ENCODE data around the gene SOCS6. TPM values are rescaled to one million over a fixed set of nuclear protein-coding genes. Genes with fewer than 3 reads are reported as not detected.
A peak's percentile ranks its signal among the peaks of the same experiment; 100 is the strongest.

Gene SOCS6
- total and polyA plus RNA-seq, 4 donors, result 5.5 to 30.1 (median 8.7) TPM

GRCh38 chr18:70372450-70373041 lies 83.7 kb downstream of the SOCS6 start:
- Histone ChIP-seq H3K36me3 (ENCODE audit: control insufficient read depth in 4 of 4, insufficient read depth in 3 of 4, low read depth in 1 of 4, low read length in 3 of 4) (no peaks in the 10 kb centered on the region), H3K9me3 (ENCODE audit: control insufficient read depth in 4 of 4, low read length in 3 of 4) (no peaks in the 10 kb centered on the region), H3K27me3 (ENCODE audit: control insufficient read depth in 4 of 4, insufficient read depth in 4 of 4, low read length in 3 of 4) (no peaks in the 10 kb centered on the region), H3K4me3 (ENCODE audit: low read depth in 1 of 3, low read length in 3 of 3) (no peak overlapping the region), H3K27ac (ENCODE audit: low read depth in 1 of 2, low read length in 2 of 2) (no peak overlapping the region), H3K4me1 (ENCODE audit: control insufficient read depth in 4 of 4, insufficient read depth in 4 of 4, low read length in 3 of 4) (peaks cover 0 to 20% (median 3%) of the 10 kb centered on the region in 4 donors), H3K9ac (ENCODE audit: low read depth in 1 of 2, low read length in 2 of 2) (no peak overlapping the region)
- WGBS, result 76% methylated on average over 2 of the region's 2 CpGs
- DNase-seq (ENCODE audit: low spot score), result no peak
- TF ChIP-seq SP1 (IDR thresholded peaks at IDR 0.05) (no peak), EGR1 (IDR thresholded peaks at IDR 0.05; ENCODE audit: low read depth in 2 of 2) (no peak), TAF1 (conservative IDR thresholded peaks at IDR 0.05) (no peak)
- TF ChIP-seq, protein P1, sequence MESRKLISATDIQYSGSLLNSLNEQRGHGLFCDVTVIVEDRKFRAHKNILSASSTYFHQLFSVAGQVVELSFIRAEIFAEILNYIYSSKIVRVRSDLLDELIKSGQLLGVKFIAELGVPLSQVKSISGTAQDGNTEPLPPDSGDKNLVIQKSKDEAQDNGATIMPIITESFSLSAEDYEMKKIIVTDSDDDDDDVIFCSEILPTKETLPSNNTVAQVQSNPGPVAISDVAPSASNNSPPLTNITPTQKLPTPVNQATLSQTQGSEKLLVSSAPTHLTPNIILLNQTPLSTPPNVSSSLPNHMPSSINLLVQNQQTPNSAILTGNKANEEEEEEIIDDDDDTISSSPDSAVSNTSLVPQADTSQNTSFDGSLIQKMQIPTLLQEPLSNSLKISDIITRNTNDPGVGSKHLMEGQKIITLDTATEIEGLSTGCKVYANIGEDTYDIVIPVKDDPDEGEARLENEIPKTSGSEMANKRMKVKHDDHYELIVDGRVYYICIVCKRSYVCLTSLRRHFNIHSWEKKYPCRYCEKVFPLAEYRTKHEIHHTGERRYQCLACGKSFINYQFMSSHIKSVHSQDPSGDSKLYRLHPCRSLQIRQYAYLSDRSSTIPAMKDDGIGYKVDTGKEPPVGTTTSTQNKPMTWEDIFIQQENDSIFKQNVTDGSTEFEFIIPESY (IDR thresholded peaks at IDR 0.05), result no peak

GRCh38 chr18:70373042-70373519 lies 84.2 kb downstream of the SOCS6 start:
- 79% methylated on average over 5 of the region's 5 CpGs for WGBS
- Histone ChIP-seq H3K4me3 (ENCODE audit: low read depth in 1 of 3, low read length in 3 of 3) (no peak overlapping the region), H3K27ac (ENCODE audit: low read depth in 1 of 2, low read length in 2 of 2) (no peak overlapping the region), H3K36me3 (ENCODE audit: control insufficient read depth in 4 of 4, insufficient read depth in 3 of 4, low read depth in 1 of 4, low read length in 3 of 4) (no peaks in the 10 kb centered on the region), H3K9me3 (ENCODE audit: control insufficient read depth in 4 of 4, low read length in 3 of 4) (no peaks in the 10 kb centered on the region), H3K27me3 (ENCODE audit: control insufficient read depth in 4 of 4, insufficient read depth in 4 of 4, low read length in 3 of 4) (no peaks in the 10 kb centered on the region), H3K4me1 (ENCODE audit: control insufficient read depth in 4 of 4, insufficient read depth in 4 of 4, low read length in 3 of 4) (peaks cover 0 to 26% (median 5%) of the 10 kb centered on the region in 4 donors), H3K9ac (ENCODE audit: low read depth in 1 of 2, low read length in 2 of 2) (no peak overlapping the region)
- no peak for DNase-seq (ENCODE audit: low spot score)
- TF ChIP-seq REST (IDR thresholded peaks at IDR 0.05) (no peak), NR2F2 (IDR thresholded peaks at IDR 0.05) (no peak), MAX (IDR thresholded peaks at IDR 0.05) (no peak)
- TF ChIP-seq, protein P1 (IDR thresholded peaks at IDR 0.05), result no peak

- Histone ChIP-seq H3K27me3 (ENCODE audit: control insufficient read depth in 4 of 4, insufficient read depth in 4 of 4, low read length in 3 of 4) (no peaks in the 10 kb centered on the region), H3K9ac (ENCODE audit: low read depth in 1 of 2, low read length in 2 of 2) (no peak overlapping the region), H3K9me3 (ENCODE audit: control insufficient read depth in 4 of 4, low read length in 3 of 4) (no peaks in the 10 kb centered on the region), H3K4me1 (ENCODE audit: control insufficient read depth in 4 of 4, insufficient read depth in 4 of 4, low read length in 3 of 4) (peaks cover 0 to 28% (median 6%) of the 10 kb centered on the region in 4 donors), H3K36me3 (ENCODE audit: control insufficient read depth in 4 of 4, insufficient read depth in 3 of 4, low read depth in 1 of 4, low read length in 3 of 4) (no peaks in the 10 kb centered on the region), H3K27ac (ENCODE audit: low read depth in 1 of 2, low read length in 2 of 2) (peak overlapping the region; percentile 2 to 39), H3K4me3 (ENCODE audit: low read depth in 1 of 3, low read length in 3 of 3) (no peak overlapping the region)
- WGBS, result 98% methylated on average over 2 of the region's 2 CpGs
- DNase-seq (ENCODE audit: low spot score), result no peak
- TF ChIP-seq SP1 (IDR thresholded peaks at IDR 0.05), result no peak
- no peak for TF ChIP-seq REST (IDR thresholded peaks at IDR 0.05)
- TF ChIP-seq, protein P2, sequence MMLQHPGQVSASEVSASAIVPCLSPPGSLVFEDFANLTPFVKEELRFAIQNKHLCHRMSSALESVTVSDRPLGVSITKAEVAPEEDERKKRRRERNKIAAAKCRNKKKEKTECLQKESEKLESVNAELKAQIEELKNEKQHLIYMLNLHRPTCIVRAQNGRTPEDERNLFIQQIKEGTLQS (IDR thresholded peaks at IDR 0.05), result no peak
- TF ChIP-seq RXRA (IDR thresholded peaks at IDR 0.05), result no peak
- no peak for TF ChIP-seq FOXA2 (IDR thresholded peaks at IDR 0.05)
- no peak for TF ChIP-seq EGR1 (IDR thresholded peaks at IDR 0.05; ENCODE audit: low read depth in 2 of 2)
- TF ChIP-seq, protein P3, sequence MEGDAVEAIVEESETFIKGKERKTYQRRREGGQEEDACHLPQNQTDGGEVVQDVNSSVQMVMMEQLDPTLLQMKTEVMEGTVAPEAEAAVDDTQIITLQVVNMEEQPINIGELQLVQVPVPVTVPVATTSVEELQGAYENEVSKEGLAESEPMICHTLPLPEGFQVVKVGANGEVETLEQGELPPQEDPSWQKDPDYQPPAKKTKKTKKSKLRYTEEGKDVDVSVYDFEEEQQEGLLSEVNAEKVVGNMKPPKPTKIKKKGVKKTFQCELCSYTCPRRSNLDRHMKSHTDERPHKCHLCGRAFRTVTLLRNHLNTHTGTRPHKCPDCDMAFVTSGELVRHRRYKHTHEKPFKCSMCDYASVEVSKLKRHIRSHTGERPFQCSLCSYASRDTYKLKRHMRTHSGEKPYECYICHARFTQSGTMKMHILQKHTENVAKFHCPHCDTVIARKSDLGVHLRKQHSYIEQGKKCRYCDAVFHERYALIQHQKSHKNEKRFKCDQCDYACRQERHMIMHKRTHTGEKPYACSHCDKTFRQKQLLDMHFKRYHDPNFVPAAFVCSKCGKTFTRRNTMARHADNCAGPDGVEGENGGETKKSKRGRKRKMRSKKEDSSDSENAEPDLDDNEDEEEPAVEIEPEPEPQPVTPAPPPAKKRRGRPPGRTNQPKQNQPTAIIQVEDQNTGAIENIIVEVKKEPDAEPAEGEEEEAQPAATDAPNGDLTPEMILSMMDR (IDR thresholded peaks at IDR 0.05; ENCODE audit: low read depth, low read length, missing input control), result no peak
- TF ChIP-seq YY1 (IDR thresholded peaks at IDR 0.05), result no peak
Measured at GRCh38 chr18:70374154-70374553, 85.3 kb downstream of the SOCS6 start.

All from liver (tissue), 9 donors.